NCI-H1436 treated with DMSO at 0.1 percent for 48 hours (cell line): ENCODE data around the gene RLIM.
"Not testable (repeated sequence)": the region's sequence is repeated elsewhere in the genome, so short reads cannot be mapped to it uniquely, and the experiment has no call there.

Experiments used
- DNase-seq: peaks from one replicate; lab custom pipeline; 2025; lab: John Stamatoyannopoulos, UW

The RLIM gene, protein sequence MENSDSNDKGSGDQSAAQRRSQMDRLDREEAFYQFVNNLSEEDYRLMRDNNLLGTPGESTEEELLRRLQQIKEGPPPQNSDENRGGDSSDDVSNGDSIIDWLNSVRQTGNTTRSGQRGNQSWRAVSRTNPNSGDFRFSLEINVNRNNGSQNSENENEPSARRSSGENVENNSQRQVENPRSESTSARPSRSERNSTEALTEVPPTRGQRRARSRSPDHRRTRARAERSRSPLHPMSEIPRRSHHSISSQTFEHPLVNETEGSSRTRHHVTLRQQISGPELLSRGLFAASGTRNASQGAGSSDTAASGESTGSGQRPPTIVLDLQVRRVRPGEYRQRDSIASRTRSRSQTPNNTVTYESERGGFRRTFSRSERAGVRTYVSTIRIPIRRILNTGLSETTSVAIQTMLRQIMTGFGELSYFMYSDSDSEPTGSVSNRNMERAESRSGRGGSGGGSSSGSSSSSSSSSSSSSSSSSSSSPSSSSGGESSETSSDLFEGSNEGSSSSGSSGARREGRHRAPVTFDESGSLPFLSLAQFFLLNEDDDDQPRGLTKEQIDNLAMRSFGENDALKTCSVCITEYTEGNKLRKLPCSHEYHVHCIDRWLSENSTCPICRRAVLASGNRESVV

DNA sequence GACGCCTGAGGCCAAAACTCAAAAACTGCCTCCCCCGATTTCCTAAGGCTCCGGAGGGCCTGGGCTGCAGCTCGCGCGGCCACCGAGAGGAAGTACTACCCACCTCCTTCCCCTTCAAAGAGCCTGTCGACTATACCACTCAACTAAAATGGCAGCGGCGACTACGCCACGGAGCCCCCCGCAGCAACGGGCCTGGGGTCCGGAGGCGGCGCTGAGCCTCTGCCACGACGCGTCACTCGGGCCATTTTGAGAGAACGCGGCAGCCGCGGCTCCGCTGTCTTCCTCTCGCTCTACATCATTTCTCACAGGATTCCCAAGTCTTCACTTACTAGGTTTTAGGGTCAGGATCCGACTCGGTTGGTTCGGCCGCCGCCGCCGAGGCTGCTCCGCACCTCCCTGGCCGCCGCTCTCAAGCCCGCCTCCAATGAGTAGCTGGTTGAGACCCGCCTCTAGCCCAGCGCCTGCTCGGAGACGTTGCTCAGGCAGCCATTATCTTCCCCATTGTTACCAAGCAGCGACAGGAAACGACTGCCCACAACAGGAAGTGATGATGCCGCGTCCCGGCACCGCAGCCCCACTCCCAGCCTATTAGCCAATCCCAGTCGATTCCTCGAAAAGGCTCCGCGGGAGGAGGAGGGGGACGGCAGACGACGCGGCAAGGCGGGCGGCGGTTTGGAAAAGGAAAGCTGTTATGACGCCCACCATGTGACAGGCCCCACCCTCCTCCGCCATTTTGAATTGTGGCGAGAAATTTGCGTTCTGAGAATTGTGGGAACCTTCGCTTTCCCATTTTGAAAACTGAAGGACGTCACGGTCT is at the start of gene RLIM:
TSS of gene RLIM (minus strand) at position 532 of the 817 bp plus-strand sequence. CDS start 18,647 bp downstream, outside the sequence.
- peak; percentile 91 for DNase-seq

DNA sequence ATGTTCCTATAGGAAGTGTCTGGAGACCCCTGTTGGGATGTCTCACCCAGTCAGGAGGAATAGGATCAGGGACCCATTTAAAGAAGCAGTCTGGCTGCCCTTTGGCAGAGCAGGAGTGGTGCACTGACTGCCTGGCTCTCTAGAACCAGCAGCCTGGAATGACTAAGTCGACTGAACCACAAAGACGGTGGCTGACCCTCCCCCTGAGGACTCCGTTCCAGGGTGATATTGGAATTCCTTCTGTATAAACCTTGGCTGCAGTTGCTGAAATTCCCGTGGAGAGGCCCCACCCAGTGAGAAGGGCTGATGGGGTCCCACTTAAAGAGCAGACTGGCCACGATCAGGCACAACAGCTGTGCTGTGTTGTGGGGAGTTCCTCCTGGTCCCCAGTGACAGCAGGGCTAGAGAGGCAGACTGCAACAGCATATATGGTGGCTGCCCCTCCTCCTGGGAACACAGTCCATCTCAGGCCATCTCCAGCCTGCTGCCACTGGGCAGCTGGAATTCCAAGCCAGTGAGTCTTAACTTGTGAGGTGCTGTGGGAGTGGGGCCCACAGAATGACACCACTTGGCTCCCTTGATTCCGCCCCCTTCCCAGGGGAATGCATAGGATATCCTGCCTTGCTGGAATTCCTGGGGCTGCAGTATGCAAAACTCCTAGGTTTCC is 41.8 kb upstream of the RLIM start:
- no peak for DNase-seq

DNA sequence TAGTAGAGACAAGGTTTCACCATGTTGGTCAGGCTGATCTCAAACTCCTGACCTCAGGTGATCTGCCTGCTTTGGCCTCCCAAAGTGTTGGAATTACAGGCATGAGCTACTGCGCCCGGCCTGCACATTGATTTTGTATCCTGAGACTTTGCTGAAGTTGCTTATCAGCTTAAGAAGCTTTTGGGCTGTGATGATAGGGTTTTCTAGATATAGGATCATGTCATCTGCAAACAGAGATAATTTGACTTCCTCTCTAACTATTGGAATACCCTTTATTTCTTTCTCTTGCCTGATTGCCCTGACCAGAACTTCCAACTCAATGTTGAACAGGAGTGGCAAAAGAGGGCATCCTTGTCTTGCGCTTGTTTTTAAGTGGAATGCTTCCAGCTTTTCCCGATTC is 40.5 kb upstream of the RLIM start:
- not testable (repeated sequence) for DNase-seq

DNA sequence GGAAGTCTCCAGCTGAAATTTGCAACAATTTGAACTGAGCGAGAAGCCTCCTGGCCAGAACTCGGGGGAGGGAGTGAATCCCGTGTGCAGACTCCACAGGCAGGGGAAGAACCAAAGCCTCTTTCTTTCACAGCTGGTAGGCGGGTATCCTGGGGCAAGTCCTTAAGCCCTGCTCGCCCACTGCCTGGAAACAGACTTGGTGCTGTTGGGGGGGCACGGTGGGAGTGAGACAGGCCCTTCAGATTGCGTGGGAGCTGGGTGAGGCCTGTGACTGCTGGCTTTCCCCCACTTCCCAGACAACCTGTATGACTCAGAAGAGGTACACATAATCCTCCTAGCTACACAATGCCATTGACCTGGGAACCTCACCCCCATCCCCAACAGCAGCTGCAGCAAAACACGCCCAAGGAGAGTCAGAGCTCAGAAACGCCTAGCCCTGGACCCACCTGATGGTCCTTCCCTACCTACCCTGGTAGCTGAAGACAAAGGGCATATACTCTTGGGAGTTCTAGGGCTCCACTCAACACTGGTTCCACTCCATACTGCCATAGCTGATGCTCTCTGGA is 22.4 kb upstream of the RLIM start:
- DNase-seq: no peak

DNA sequence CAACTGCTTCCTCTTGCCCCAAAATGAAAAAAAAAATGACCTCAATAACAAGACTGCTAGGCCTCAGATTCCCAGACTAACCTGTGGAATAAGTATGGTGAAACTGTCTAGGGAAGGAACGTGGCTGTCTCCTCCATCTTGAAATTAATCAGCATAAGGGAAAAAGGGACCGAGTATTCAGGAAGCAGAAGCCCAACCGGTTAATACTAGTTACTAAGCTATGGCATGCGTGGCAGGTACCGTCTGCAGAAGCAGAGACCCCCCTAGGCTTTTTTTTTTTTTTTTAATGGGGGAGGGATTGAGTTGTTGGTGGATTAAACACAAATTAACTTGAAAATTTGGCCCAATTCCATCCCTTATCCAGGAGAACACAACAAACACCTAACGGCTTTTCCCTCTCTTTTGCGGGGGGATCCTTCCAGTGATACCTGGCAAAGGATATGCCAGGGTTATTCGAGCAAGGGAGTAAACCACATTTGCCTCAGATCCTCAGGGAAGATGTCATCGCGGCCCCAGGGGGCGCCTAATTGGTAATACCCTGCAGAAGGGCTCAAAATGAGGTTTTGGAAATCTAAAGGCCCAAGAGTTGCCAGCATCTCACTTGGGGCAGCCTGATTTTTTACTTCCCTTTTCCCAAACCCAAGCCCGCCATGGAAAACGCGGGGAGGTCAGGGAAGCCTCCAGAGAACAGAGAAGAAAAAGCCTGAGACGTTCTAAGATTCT is 893 bp downstream of the RLIM start:
- no peak for DNase-seq

DNA sequence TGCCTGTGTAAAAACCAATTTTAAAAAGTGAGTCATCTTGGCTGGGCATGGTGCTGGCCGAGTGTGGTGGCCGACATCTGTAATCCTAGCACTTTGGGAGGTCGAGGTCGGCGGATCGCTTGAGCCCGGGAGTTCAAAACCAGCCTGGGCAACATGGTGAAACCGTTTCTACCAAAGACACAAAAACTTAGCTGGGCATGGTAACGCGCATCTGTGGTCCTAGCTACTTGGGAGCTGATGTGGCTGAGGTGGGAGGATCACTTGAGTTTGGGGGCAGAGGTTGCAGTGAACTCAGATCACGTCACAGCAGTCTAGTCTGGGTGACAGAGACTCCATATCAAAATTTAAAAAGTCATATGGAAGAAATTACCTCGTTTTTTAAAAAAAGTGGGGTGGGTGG is 7.6 kb downstream of the RLIM start:
- no peak for DNase-seq

DNA sequence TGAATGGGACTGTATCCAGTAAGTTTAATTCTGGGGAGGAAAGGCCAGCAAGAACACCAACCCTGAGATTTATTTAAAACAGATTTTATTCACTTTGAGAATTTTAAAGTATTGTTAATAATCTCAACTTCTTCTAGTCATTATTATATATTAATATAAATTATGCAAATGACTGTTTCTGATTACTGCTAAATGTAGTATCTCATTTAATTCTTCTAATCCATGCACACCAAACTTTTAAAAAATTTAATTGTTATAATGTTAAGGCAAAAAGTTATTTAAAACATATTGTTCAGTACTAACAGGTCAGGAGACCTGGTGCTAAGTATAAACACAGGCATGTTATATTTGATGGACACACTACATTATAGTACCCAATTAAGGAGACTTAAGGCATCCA is 8.1 kb downstream of the RLIM start:
- no peak for DNase-seq

DNA sequence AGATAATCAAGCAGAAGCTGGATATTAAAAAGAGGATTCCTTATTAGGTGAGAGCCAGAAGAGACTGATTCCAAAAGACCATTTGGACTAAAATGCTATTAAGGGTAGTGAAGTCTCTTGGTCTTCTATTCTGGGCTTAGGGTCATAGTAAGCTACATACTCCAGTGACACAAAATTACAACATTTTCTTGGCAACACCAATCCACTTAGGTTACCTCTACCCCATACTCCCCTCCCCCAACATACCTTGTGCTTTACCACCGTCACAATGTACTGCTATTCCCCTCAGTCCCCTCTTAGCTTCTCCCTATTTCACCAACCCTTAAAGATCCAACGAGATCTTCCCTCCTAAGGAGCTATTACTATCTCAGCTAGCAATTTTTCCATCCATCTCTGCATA is 11.4 kb downstream of the RLIM start:
- no peak for DNase-seq

DNA sequence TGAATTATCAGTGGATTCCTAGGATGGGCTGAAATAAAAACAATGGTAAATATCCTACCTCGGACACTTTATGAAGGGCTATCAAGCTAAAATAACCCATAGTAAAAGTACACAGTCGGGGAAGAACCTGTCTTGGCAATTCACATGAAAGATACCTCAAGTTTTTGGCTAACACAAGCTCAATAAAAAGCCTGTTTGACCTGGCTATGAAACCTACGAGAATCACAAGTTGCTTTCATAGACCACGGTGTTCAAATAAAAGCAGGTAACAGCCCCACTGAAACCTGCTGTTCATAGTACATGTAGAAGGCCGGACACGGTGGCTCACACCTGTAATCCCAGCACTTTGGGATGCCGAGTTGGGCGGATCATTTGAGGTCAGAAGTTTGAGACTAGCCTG is 12.3 kb downstream of the RLIM start:
- DNase-seq: no peak

DNA sequence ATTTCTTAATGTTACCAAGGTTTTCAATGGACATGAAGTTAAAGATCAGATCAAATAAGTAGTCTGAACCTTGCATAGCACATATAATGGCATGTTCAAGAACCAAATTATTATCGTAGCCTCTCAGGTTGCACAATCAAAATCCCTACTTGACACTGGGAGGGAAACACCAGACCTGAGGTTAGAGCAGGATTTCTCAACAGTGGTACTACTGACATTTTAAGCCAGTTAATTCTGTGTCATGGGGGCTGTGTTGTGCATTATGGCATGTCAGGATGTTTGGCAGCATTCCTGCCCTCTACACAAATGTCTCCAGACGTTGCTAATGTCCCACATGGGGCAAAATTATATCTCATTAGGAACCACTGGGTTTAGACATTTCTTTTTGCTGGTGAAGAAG is 20.8 kb downstream of the RLIM start:
- DNase-seq: no peak

DNA sequence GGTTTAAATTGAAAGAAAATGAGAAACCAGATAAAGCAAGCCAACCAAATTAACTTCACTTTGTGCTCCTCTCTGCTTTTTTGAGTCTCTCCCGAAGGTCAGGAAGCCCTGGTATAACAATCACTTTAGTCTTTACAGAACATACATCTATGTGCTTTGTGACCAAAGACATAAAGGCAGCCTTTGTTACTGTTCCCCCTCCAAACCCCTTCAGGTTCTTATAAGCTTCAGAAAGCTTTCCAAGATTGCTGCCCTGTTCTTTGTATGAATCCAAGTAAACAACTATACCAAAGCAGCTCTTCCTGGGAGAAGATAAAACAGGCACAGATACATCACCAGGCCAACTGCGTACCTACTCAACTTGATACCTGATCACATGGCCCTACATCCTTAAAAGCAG is 28.7 kb downstream of the RLIM start:
- no peak for DNase-seq

DNA sequence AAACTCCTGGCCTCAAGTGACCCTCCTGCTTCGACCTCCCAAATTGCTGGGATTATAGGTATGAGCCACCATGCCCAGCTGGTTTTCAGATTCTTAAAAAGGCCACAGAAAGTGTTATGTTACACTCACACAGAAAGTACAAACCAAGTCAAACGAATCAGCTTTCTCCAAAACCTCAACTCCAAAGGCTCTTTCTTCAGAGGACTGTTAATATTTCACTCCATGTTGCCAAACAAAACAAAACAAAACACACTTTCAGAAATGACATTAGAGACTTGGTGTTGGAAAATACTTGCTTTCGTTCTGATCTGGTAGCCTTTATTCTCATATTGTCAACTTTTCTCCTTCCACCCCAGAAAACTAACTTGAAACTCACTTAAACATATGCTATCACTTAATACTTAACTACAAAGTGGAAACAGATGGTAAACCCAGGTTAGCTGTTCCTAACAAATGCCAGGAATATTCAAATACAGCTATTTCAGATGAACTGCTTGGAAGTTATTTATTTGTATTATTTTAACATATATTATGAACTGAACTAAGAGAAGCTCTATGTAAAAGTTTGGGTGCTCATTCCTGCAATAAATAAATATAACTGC is 34.7 kb downstream of the RLIM start:
- DNase-seq: no peak

DNA sequence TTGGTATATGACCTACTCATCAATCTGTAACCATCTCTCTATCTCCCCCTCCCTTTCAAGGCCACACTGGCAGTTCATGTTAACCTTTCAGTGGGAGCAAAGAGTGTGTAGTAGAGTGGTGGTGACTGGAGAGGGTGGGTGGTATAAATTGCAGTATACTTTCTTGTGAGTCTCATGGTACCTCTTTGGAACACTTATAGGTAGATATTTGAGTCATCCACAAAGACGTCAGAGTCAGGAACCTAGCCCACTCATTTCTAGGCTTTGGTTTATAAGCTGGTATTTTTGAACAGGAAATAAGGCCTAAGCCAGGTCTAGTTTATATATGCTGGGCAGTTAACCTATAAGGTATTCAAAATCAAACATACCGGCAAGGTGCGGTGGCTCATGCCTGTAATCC is 36.3 kb downstream of the RLIM start:
- no peak for DNase-seq

DNA sequence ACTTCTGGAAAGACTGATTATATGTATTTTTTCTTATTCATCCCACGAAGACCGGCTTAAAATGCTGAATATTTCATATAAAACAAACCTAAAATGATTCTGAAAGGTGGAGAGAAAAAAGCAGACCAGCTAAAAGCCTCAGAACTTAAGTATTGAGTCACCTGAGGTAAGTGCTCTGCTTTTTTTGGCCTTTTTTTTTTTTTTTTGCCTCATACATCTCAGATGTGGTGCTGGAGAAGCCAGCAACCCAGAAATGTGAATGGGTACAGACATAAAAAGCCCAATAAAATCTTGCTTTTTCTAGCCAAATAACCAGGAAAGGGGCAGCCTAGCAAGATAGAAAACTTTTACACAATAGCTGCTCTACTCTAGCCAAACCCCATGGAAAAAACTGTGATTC is 57.0 kb downstream of the RLIM start:
- DNase-seq: no peak

DNA sequence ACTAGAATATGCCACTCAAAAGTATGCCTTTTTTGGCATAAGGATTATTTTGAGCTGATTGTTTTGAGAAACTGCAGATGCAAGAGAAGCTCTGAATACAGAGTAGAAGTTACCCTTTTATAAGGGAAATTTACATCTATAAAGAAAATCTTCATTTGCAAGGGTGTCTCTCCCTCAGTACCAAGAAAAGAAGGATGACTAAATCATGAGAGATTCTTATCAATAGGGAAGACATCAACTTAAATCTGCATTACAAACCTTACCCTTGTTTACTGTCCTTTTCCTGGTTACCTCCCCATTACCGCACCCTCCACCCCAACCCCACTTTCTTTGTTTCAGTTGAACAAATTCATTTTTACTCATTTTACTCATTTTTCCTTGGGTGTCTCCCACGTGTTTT is 62.5 kb downstream of the RLIM start:
- no peak for DNase-seq

DNA sequence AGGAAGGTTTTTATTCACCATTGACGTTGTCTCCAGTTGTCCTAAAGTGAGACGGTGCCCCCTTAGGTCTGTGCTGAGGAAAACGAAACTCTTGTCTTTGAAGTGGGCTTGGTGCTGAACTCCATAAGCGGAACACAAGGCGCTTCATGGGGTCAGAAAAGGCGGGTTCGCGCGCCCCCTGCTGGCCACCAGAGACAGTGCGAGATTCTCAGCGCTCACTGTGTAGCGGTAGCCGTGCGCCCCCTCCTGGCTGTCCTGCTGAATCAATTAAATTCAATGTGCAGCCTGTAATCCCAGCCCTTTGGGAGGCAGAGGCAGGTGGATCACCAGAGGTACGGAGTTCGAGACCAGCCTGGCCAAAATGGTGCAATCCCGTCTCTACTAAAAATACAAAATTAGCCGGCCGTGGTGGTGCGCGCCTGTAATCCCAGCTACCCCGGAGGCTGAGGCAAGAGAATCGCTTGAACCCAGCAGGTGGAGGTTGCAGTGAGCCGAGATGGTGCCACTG is 64.1 kb downstream of the RLIM start:
- DNase-seq: peak; percentile 56

DNA sequence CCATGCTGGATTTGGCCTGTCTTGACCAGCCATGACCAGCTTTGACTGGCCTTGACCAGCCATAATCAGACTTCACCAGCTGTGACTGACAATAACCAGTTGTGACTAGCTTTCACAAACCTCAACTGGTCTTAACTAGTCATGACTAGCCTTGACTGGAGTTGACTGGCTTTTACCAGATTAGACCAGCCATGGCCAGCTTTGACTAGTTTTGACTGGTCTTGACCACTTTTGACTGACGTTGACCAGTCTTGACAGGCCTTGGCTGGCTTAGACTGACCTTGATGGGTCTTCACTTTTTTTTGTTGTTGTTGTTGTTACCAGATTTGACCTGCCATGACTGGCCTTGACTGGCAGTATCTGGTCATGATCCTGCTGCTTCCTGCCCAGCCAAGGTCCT is 67.4 kb downstream of the RLIM start:
- no peak for DNase-seq

DNA sequence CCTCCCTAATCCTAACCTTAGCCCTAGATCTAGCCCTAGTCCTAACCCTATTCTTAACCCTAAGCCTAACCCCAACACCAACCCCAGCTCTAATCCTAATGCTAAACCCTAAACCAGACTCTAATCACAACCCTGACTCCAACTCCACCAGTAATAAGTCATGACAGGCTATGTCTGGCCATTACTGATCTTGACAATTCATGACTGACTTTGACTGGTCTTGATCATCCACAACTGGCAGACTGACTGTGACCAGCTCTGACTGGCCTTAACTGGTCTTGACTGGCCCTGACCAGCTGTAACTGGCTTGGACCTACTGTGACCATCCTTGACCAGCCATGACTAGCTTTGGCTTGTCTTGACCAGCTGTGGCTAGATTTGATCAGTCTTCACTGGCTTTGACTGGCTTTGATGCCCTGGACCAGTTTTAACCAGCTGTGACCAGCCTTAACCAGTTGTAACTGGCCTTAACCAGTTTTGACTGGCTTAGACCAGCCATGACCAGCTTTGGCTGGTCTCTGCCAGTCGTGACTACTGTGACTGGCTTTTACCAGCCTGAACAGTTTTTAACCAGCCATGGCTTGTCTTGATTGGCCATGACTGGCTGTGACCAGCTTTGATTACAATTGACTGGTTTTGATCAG is 68.4 kb downstream of the RLIM start:
- no peak for DNase-seq

DNA sequence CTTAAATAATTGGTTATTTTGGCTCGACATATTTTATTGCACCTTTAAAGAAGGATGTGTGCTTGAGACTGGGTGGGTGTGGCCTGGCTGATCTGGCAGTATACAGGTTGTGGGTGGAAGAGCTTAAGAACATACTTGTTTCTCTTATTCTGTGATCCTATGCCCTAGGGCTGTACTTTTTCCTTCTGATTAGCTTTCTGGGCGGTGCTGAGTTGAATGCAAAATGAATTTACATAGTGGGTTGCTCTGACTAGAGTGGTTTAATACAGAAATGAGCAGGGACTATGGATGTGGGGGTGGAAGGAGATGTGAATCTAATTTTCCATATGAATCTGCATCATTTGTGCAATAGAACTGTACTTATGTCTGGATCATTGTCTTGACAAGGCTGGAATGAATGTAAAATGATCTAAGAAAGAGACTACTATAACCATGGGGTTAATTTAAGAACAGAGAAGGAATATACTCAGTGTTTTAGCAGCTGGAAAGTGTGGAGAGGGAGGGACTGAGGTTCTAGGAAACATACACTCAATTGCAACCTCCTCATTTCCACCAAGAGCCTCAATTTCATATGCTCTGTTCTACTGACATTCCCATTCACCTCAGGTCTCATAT is 73.7 kb downstream of the RLIM start:
- no peak for DNase-seq
